GM23338 (cell line): ENCODE results near the gene USP46. TPM values are rescaled to one million over a fixed set of nuclear protein-coding genes. Genes with fewer than 3 reads are reported as not detected.

Source experiments
- ATAC-seq: fragments of 200-7000 bp; cut with Tn5 transposase; 3 replicates; pipeline ENCODE4 v1.9.1; 2020
- DNase-seq: peaks from one replicate; pipeline ENCODE4 v3.0.0-alpha.2; 2015; ENCODE audit warnings: low spot score
- H2AFZ ChIP-seq: fragments of 200-600 bp; sonication (generic); 2 replicates; pipeline ENCODE4 v1.8.0; 2016; ENCODE audit warnings: antibody characterized with exemption, mild to moderate bottlenecking, moderate library complexity
- H3F3A ChIP-seq: fragments of 200-600 bp; sonication (generic); replicated peaks from 2 replicates; pipeline ENCODE4 v1.8.0; 2017; ENCODE audit warnings: antibody characterized with exemption, mixed run types, low read depth
- H3K27ac ChIP-seq: fragments of 200-600 bp; sonication (generic); 2 replicates; pipeline ENCODE4 v1.6.1; 2016; ENCODE audit warnings: low read depth
- H3K27me3 ChIP-seq: fragments of 200-600 bp; sonication (generic); 2 replicates; pipeline ENCODE4 v1.8.0; 2016; ENCODE audit warnings: mild to moderate bottlenecking, mixed run types, moderate library complexity; ENCODE audit not compliant: insufficient read depth
- H3K36me3 ChIP-seq: fragments of 200-600 bp; sonication (generic); 2 replicates; pipeline ENCODE4 v1.8.0; 2016; ENCODE audit warnings: mild to moderate bottlenecking; ENCODE audit not compliant: insufficient read depth
- H3K4me1 ChIP-seq: fragments of 200-600 bp; sonication (generic); 2 replicates; pipeline ENCODE4 v1.8.0; 2016; ENCODE audit warnings: mild to moderate bottlenecking, moderate library complexity; ENCODE audit not compliant: insufficient read depth
- H3K4me2 ChIP-seq: fragments of 200-600 bp; sonication (generic); 2 replicates; pipeline ENCODE4 v1.7.1; 2017; ENCODE audit warnings: mixed run types
- H3K4me3 ChIP-seq: fragments of 200-600 bp; sonication (generic); 2 replicates; pipeline ENCODE4 v1.6.1; 2016; ENCODE audit warnings: mixed run types
- H3K79me2 ChIP-seq: fragments of 200-600 bp; sonication (generic); replicated peaks from 2 replicates; pipeline ENCODE4 v1.8.0; 2017; ENCODE audit warnings: mild to moderate bottlenecking; ENCODE audit not compliant: insufficient read depth
- H3K9me2 ChIP-seq: fragments of 200-600 bp; sonication (generic); 2 replicates; pipeline ENCODE4 v1.8.0; 2017; ENCODE audit not compliant: insufficient read depth
- H4K20me1 ChIP-seq: fragments of 200-600 bp; sonication (generic); replicated peaks from 2 replicates; pipeline ENCODE4 v1.8.0; 2017; ENCODE audit warnings: mild to moderate bottlenecking; ENCODE audit not compliant: insufficient read depth
- H3K27ac Mint-ChIP-seq: 2 replicates; pipeline ENCODE4 v1.8.0; 2020; ENCODE audit warnings: inconsistent platforms, mild to moderate bottlenecking, moderate library complexity, mixed read lengths
- H3K27me3 Mint-ChIP-seq: 3 replicates; pipeline ENCODE4 v1.8.0; 2022; ENCODE audit warnings: low read depth, mild to moderate bottlenecking, moderate library complexity, mixed read lengths, inconsistent platforms; ENCODE audit not compliant: insufficient read depth, poor library complexity
- H3K36me3 Mint-ChIP-seq: 3 replicates; pipeline ENCODE4 v1.8.0; 2021; ENCODE audit warnings: low read depth, mild to moderate bottlenecking, inconsistent platforms, moderate library complexity, mixed read lengths
- H3K4me1 Mint-ChIP-seq: 3 replicates; pipeline ENCODE4 v1.8.0; 2020; ENCODE audit warnings: mild to moderate bottlenecking, inconsistent platforms, mixed read lengths
- H3K4me3 Mint-ChIP-seq: 3 replicates; pipeline ENCODE4 v1.8.0; 2021; ENCODE audit warnings: moderate library complexity, mild to moderate bottlenecking, inconsistent platforms, mixed read lengths
- H3K9me3 Mint-ChIP-seq: 3 replicates; pipeline ENCODE4 v1.8.0; 2020; ENCODE audit warnings: moderate library complexity, mild to moderate bottlenecking, inconsistent platforms, mixed read lengths
- CREB1 ChIP-seq: fragments of 250-450 bp; sonication (Bioruptor Pico); IDR thresholded peaks from 2 replicates; pipeline ENCODE4 v1.5.0; 2020; ENCODE audit warnings: low read depth, mild to moderate bottlenecking, moderate library complexity
- CTCF ChIP-seq, 2 experiments: fragments of 200-600 bp in 1 of 2; sonication (generic) in 1 of 2; conservative IDR thresholded peaks; 2 replicates each; pipeline versions ENCODE4 v1.5.1 to v1.6.1; 2016 to 2017; ENCODE audit warnings: antibody characterized with exemption in 2 of 2, low read depth in 2 of 2, mild to moderate bottlenecking in 2 of 2, moderate library complexity in 1 of 2
- EZH2 ChIP-seq: fragments of 200-600 bp; sonication (generic); IDR thresholded peaks from one replicate; pipeline ENCODE4 v1.8.0; 2017; ENCODE audit warnings: antibody characterized with exemption, mild to moderate bottlenecking, low read depth; ENCODE audit not compliant: unreplicated experiment
- EZH2phosphoT487 ChIP-seq: fragments of 200-600 bp; sonication (generic); IDR thresholded peaks from one replicate; pipeline ENCODE4 v1.8.1; 2018; ENCODE audit warnings: antibody characterized with exemption; ENCODE audit not compliant: unreplicated experiment
- JUNB ChIP-seq: IDR thresholded peaks from one replicate; pipeline ENCODE4 v1.6.1; 2016; ENCODE audit warnings: antibody characterized with exemption; ENCODE audit not compliant: unreplicated experiment
- NANOG ChIP-seq: IDR thresholded peaks from 2 replicates; pipeline ENCODE4 v1.6.1; 2016; ENCODE audit warnings: antibody characterized with exemption, borderline replicate concordance
- POLR2AphosphoS5 ChIP-seq: IDR thresholded peaks from 2 replicates; pipeline ENCODE4 v1.6.1; 2016; ENCODE audit warnings: antibody characterized with exemption, low read depth
- STAT1 ChIP-seq: IDR thresholded peaks from one replicate; pipeline ENCODE4 v1.6.1; 2016; ENCODE audit warnings: antibody characterized with exemption; ENCODE audit not compliant: unreplicated experiment
- ZNF114 ChIP-seq: fragments of 250-450 bp; sonication (Bioruptor Pico); IDR thresholded peaks from 2 replicates; pipeline ENCODE4 v1.5.0; 2020; ENCODE audit warnings: mild to moderate bottlenecking, moderate library complexity
- ZNF331 ChIP-seq: fragments of 250-450 bp; sonication (Bioruptor Pico); IDR thresholded peaks from 2 replicates; pipeline ENCODE4 v1.5.0; 2020; ENCODE audit warnings: low read depth, mild to moderate bottlenecking, moderate library complexity
- ZNF462 ChIP-seq: fragments of 250-450 bp; sonication (Bioruptor Pico); IDR thresholded peaks from 2 replicates; pipeline ENCODE4 v1.5.0; 2020; ENCODE audit warnings: mild to moderate bottlenecking, moderate library complexity
- polyA plus RNA-seq: library from polyadenylated mRNA; unstranded; fragments of >200 nt; fragmentation: Nextera tagmentation; extraction: Ambion mirVana; gene quantifications from 2 replicates; pipeline ENCODE4 v1.2.1, GENCODE V29; 2016
- total RNA-seq: library from RNA; depleted of rRNA; stranded (reverse); fragments of >200 nt; shearing (Covaris generic); gene quantifications from 2 replicates; pipeline ENCODE4 v1.2.3, GENCODE V29; 2014
- TF ChIP-seq, protein P1 (sequence below): IDR thresholded peaks from one replicate; pipeline ENCODE4 v1.6.1; 2018; ENCODE audit warnings: antibody characterized with exemption; ENCODE audit not compliant: unreplicated experiment
- TF ChIP-seq, protein P2 (sequence below): IDR thresholded peaks from 2 replicates; pipeline ENCODE4 v1.6.1; 2016; ENCODE audit warnings: antibody characterized with exemption

Gene USP46
- total and polyA plus RNA-seq, 2 experiments from 2014 or later: 40.5 to 59.4 TPM

DNA sequence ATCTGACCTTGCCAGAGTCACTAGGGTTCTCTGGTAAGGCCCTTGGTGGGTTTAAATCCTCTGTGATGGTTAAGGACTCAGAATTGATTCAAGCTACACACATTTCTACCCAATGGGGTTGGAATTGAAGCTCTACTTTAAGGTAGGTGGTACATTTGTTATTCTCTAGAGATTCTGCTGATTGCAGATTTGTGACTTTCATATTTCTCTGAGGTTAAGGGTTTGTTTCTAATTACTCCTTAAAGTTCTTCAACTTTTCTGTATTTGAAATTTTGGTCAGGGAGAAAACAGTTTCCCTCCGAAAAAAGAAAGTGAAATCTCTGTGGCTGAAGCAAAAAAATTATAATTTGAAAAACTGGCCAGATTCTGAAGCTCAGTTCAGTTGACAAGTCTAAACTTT lies 25.8 kb upstream of the USP46 start:
- H3K27ac Mint-ChIP-seq: no peak overlapping the region
- no peaks in the 10 kb centered on the region for H3K9me3 Mint-ChIP-seq
- H2AFZ ChIP-seq: peak overlapping the region; percentile 29

More for the DNA sequence above, 25.8 kb upstream of the USP46 start:
- Histone ChIP-seq H3K27me3 (no peaks in the 10 kb centered on the region), H3K4me2 (no peak overlapping the region), H3K4me3 (no peak overlapping the region), H3K9me2 (0 out of 2 replicates have a peak, but pooled peaks cover 7% of the 10 kb centered on the region), H3F3A (no peaks in the 10 kb centered on the region), H4K20me1 (no peaks in the 10 kb centered on the region), H3K79me2 (no peaks in the 10 kb centered on the region), H3K36me3 (no peaks in the 10 kb centered on the region), H3K27ac (no peak overlapping the region), H3K4me1 (peaks cover 25% of the 10 kb centered on the region)
- DNase-seq (no peak), ATAC-seq (no peak)
- no peaks in the 10 kb centered on the region for H3K36me3 Mint-ChIP-seq
- TF ChIP-seq ZNF114 (CRISPR knock-in tag): no peak
- TF ChIP-seq, protein P1, sequence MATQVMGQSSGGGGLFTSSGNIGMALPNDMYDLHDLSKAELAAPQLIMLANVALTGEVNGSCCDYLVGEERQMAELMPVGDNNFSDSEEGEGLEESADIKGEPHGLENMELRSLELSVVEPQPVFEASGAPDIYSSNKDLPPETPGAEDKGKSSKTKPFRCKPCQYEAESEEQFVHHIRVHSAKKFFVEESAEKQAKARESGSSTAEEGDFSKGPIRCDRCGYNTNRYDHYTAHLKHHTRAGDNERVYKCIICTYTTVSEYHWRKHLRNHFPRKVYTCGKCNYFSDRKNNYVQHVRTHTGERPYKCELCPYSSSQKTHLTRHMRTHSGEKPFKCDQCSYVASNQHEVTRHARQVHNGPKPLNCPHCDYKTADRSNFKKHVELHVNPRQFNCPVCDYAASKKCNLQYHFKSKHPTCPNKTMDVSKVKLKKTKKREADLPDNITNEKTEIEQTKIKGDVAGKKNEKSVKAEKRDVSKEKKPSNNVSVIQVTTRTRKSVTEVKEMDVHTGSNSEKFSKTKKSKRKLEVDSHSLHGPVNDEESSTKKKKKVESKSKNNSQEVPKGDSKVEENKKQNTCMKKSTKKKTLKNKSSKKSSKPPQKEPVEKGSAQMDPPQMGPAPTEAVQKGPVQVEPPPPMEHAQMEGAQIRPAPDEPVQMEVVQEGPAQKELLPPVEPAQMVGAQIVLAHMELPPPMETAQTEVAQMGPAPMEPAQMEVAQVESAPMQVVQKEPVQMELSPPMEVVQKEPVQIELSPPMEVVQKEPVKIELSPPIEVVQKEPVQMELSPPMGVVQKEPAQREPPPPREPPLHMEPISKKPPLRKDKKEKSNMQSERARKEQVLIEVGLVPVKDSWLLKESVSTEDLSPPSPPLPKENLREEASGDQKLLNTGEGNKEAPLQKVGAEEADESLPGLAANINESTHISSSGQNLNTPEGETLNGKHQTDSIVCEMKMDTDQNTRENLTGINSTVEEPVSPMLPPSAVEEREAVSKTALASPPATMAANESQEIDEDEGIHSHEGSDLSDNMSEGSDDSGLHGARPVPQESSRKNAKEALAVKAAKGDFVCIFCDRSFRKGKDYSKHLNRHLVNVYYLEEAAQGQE: no peak
- no peak for TF ChIP-seq JUNB
- no peak for TF ChIP-seq POLR2AphosphoS5
- TF ChIP-seq CREB1 (CRISPR knock-in tag): no peak
- TF ChIP-seq, protein P2, sequence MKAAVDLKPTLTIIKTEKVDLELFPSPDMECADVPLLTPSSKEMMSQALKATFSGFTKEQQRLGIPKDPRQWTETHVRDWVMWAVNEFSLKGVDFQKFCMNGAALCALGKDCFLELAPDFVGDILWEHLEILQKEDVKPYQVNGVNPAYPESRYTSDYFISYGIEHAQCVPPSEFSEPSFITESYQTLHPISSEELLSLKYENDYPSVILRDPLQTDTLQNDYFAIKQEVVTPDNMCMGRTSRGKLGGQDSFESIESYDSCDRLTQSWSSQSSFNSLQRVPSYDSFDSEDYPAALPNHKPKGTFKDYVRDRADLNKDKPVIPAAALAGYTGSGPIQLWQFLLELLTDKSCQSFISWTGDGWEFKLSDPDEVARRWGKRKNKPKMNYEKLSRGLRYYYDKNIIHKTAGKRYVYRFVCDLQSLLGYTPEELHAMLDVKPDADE: no peak
- TF ChIP-seq ZNF331 (CRISPR knock-in tag): no peak
- no peak for TF ChIP-seq EZH2
- no peak for TF ChIP-seq ZNF462 (CRISPR knock-in tag)
- no peak for TF ChIP-seq NANOG
- no peak for TF ChIP-seq CTCF (conservative IDR thresholded peaks at IDR 0.05; ENCODE audit: low read depth in 2 of 2)
- TF ChIP-seq STAT1: no peak
- TF ChIP-seq EZH2phosphoT487: no peak
- H3K4me3 Mint-ChIP-seq: no peak overlapping the region
- peaks cover 6% of the 10 kb centered on the region; the same call in 2 of the 3 replicates for H3K4me1 Mint-ChIP-seq
- H3K27me3 Mint-ChIP-seq: peaks cover 6% of the 10 kb centered on the region
